ENCODE data around the gene RAB11FIP4. TPM values are rescaled to one million over a fixed set of nuclear protein-coding genes. Genes with fewer than 3 reads are reported as not detected.

RAB11FIP4 gene
- polyA plus RNA-seq, 4 donors = 1.2 to 16.5 (median 15.0) TPM

- no peak for DNase-seq (ENCODE audit: low read depth in 4 of 4, low spot score in 3 of 4)
Measured at GRCh38 chr17:31513731-31514427, 122.4 kb downstream of the RAB11FIP4 start.

- DNase-seq (ENCODE audit: low read depth in 4 of 4, low spot score in 3 of 4) = no peak
Measured at GRCh38 chr17:31515267-31515666, 123.8 kb downstream of the RAB11FIP4 start.

GRCh38 chr17:31517524-31517923, 126.0 kb downstream of the RAB11FIP4 start:
- DNase-seq (ENCODE audit: low read depth in 4 of 4, low spot score in 3 of 4) = no peak

GRCh38 chr17:31518478-31518877, 127.0 kb downstream of the RAB11FIP4 start:
- DNase-seq (ENCODE audit: low read depth in 4 of 4, low spot score in 3 of 4) = no peak

GRCh38 chr17:31521632-31522283, 130.3 kb downstream of the RAB11FIP4 start:
- no peak for DNase-seq (ENCODE audit: low read depth in 4 of 4, low spot score in 3 of 4)

GRCh38 chr17:31522284-31522931, 130.9 kb downstream of the RAB11FIP4 start:
- DNase-seq (ENCODE audit: low read depth in 4 of 4, low spot score in 3 of 4) = no peak

- DNase-seq (ENCODE audit: low read depth in 4 of 4, low spot score in 3 of 4) = no peak
Measured at GRCh38 chr17:31522987-31523495, 131.6 kb downstream of the RAB11FIP4 start.

GRCh38 chr17:31523862-31524730, 132.6 kb downstream of the RAB11FIP4 start:
- DNase-seq (ENCODE audit: low read depth in 4 of 4, low spot score in 3 of 4) = no peak

DNA sequence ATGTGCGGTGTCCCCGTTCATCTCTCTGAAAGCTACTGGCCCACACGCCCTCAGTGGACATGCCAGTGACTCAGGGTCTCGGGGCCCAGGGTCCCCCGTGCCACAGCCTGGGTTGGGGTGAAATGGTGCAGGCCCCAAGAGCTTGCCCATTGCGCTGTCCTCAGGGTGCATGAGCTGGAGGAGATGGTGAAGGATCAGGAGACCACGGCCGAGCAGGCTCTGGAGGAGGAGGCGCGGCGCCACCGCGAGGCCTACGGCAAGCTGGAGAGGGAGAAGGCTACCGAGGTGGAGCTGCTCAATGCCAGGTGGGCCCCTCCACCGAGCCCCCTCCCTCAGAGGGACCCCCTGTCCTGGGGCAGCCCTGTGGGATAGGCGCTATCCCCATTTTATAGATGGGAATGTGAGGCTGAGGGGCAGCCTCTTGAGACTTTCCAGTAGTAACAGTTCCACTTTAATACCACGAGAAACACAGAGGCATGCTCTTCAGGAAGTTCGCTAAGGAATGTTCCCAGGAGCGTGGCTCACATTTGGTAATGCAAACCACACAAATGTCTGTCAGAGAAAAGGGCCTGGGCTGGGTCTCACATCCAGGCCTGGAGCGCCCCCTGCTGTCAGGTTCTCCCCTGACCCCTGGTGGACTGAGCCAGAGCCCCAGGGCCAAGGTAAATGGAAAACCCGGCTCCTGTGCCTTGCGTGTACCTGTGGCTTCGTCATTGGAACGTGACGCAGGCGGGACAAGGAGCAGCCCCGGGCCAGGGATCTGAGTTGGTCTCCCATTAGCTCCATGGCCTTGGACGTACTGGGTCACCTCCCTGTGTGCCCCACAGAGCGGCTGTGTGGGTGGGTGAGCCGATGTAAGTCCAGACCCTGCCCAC, 133.7 kb downstream of the RAB11FIP4 start:
- peak in 2 of 4 donors; percentile 44 to 57 for DNase-seq (ENCODE audit: low read depth in 4 of 4, low spot score in 3 of 4)

DNA sequence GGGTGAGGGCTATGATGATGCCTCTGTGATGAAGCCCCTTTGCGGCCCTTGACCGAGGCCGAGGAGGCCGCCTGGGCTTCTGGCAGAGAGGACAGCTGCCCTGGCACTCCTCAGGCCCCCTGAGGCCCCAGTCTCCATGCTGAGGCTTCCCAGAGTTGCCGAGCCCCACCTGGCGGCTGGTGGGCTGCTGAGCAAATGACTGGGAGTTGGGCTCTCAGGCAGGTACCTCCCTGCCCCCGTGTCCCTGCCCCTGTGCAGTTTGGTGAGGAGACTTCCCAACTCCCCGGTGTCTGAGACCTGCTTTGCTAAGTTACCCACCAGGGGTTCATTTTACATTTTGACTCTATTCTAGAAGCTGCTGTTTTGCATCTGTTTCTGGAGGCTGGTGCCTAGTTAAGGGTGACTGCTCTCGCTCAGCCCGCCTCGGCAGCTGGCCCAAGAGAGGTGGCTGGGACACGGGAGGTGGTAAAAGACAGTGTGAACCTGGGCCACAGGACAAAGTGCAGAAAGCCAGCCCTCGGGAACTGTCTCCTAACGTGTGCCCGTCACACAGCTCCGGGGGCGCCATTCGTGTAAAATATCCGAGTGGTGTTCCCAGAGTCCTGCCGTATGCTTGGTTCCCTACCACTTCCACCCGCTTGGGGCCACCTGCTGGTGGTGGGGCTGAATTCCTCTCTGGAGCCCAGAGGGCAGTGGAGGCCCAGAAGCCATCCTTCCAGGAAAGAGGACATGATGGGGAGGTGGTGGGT, 134.5 kb downstream of the RAB11FIP4 start:
- no peak for DNase-seq (ENCODE audit: low read depth in 4 of 4, low spot score in 3 of 4)

- DNase-seq (ENCODE audit: low read depth in 4 of 4, low spot score in 3 of 4) = no peak
Measured at GRCh38 chr17:31527606-31528005, 136.1 kb downstream of the RAB11FIP4 start.

GRCh38 chr17:31528291-31528874, 136.9 kb downstream of the RAB11FIP4 start:
- no peak for DNase-seq (ENCODE audit: low read depth in 4 of 4, low spot score in 3 of 4)

DNA sequence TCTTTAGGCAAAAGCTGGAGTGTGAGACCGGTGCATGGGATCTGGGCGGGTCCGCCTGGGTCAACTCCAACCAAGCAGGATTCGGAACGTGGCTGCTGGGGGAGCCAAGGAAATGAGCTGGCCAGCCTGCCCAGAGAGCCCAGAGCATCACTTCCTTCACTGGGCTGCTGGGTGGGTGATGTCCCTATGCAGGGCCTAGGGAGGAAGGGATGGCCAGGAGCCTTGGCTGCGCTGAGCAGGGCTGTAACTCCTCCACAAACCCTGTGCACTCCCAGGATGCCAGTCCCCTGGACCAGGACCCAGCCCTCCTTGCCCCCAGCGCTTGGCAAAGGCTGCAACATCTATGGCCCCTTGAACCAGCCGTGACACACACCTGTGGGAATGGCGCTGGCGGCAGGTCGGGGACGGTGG, 138.4 kb downstream of the RAB11FIP4 start:
- DNase-seq (ENCODE audit: low read depth in 4 of 4, low spot score in 3 of 4) = no peak

GRCh38 chr17:31530391-31530985, 139.0 kb downstream of the RAB11FIP4 start:
- DNase-seq (ENCODE audit: low read depth in 4 of 4, low spot score in 3 of 4) = no peak

GRCh38 chr17:31531336-31531980, 140.0 kb downstream of the RAB11FIP4 start:
- no peak for DNase-seq (ENCODE audit: low read depth in 4 of 4, low spot score in 3 of 4)

DNA sequence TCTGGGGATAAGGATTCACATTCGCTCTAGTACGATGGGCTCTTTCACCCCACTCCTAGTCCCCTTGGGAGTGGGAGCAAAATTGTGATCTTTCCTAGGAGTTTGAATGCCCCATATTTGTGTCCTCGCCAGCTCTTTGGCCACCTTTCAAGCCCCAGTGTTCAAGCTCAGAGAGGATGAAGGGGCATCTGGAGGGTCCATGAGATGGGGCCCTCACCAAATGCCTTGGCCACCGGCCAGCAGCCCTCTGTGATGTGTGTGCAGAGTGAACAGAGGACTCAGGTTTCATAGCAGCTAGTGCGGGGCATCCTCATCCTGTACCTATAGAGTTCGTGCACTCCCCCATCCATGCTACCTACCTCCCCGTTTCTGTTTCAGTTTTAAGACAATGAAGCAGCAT, 140.6 kb downstream of the RAB11FIP4 start:
- no peak for DNase-seq (ENCODE audit: low read depth in 4 of 4, low spot score in 3 of 4)

DNA sequence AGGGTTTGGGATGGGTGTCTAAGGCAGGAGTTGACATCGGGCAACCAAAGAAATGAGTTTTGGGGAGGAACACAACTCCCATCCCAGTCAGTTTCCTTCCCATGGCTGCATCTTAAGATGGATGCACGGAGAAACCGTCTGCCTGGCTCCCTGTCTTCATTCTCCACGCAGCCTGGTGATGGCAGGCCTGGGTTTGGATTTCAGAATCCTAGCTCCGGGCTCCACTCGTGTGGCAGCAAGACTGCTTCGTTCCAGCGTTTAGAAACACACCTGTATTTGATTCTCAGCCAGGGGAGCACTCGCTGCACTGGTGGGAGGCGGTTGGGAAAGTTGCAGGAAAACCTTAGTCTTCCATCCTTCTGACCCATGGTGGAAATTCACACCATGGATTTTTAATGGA, 141.1 kb downstream of the RAB11FIP4 start:
- no peak for DNase-seq (ENCODE audit: low read depth in 4 of 4, low spot score in 3 of 4)
